ENCODE data around the gene HMGB3. TPM values are rescaled to one million over a fixed set of nuclear protein-coding genes. Genes with fewer than 3 reads are reported as not detected.
"Not testable (repeated sequence)": the region's sequence is repeated elsewhere in the genome, so short reads cannot be mapped to it uniquely, and the experiment has no call there.

HMGB3 gene
- total RNA-seq, 1 experiment from 2014 or later = 13.6 TPM

- DNase-seq (ENCODE audit: low read depth) = no peak
- in situ Hi-C loops (cut with HindIII; ENCODE audit: low pct_unique_long_range_greater_than_20kb, low sequenced_read_pairs) = no loop called here
Observed at GRCh38 chrX:150968862-150969720, 14.0 kb upstream of the HMGB3 start.

- in situ Hi-C loops (cut with HindIII; ENCODE audit: low pct_unique_long_range_greater_than_20kb, low sequenced_read_pairs) = no loop called here
- no peak for DNase-seq (ENCODE audit: low read depth)
Observed at GRCh38 chrX:150972450-150972849, 10.7 kb upstream of the HMGB3 start.

GRCh38 chrX:150975655-150976390 is 7.3 kb upstream of the HMGB3 start:
- in situ Hi-C loops (cut with HindIII; ENCODE audit: low pct_unique_long_range_greater_than_20kb, low sequenced_read_pairs) = no loop called here
- DNase-seq (ENCODE audit: low read depth) = no peak

GRCh38 chrX:150977411-150978162 is 5.5 kb upstream of the HMGB3 start:
- in situ Hi-C loops (cut with HindIII; ENCODE audit: low pct_unique_long_range_greater_than_20kb, low sequenced_read_pairs) = no loop called here
- DNase-seq (ENCODE audit: low read depth) = no peak

- in situ Hi-C loops (cut with HindIII; ENCODE audit: low pct_unique_long_range_greater_than_20kb, low sequenced_read_pairs) = no loop called here
- DNase-seq (ENCODE audit: low read depth) = no peak
Observed at GRCh38 chrX:150980186-150980585, 2.9 kb upstream of the HMGB3 start.

GRCh38 chrX:150980711-150981110 is 2.4 kb upstream of the HMGB3 start:
- DNase-seq (ENCODE audit: low read depth) = no peak
- in situ Hi-C loops (cut with HindIII; ENCODE audit: low pct_unique_long_range_greater_than_20kb, low sequenced_read_pairs) = no loop called here

- in situ Hi-C loops (cut with HindIII; ENCODE audit: low pct_unique_long_range_greater_than_20kb, low sequenced_read_pairs) = no loop called here
- DNase-seq (ENCODE audit: low read depth) = no peak
Observed at GRCh38 chrX:150982235-150982787, 824 bp upstream of the HMGB3 start.

GRCh38 chrX:150983521-150984168 is 510 bp downstream of the HMGB3 start:
- in situ Hi-C loops (cut with HindIII; ENCODE audit: low pct_unique_long_range_greater_than_20kb, low sequenced_read_pairs) = no loop called here
- no peak for DNase-seq (ENCODE audit: low read depth)

GRCh38 chrX:150984169-150984824 is 1.2 kb downstream of the HMGB3 start:
- no peak for DNase-seq (ENCODE audit: low read depth)
- in situ Hi-C loops (cut with HindIII; ENCODE audit: low pct_unique_long_range_greater_than_20kb, low sequenced_read_pairs) = no loop called here

GRCh38 chrX:150987687-150988086 is 4.6 kb downstream of the HMGB3 start:
- DNase-seq (ENCODE audit: low read depth); in situ Hi-C loops (cut with HindIII; ENCODE audit: low pct_unique_long_range_greater_than_20kb, low sequenced_read_pairs): not testable (repeated sequence)

- DNase-seq (ENCODE audit: low read depth) = no peak
- in situ Hi-C loops (cut with HindIII; ENCODE audit: low pct_unique_long_range_greater_than_20kb, low sequenced_read_pairs) = no loop called here
Observed at GRCh38 chrX:150989420-150989819, 6.3 kb downstream of the HMGB3 start.

- DNase-seq (ENCODE audit: low read depth) = no peak
- in situ Hi-C loops (cut with HindIII; ENCODE audit: low pct_unique_long_range_greater_than_20kb, low sequenced_read_pairs) = no loop called here
Observed at GRCh38 chrX:150990910-150991309, 7.8 kb downstream of the HMGB3 start.

GRCh38 chrX:151000861-151001331 is 17.8 kb downstream of the HMGB3 start:
- in situ Hi-C loops (cut with HindIII; ENCODE audit: low pct_unique_long_range_greater_than_20kb, low sequenced_read_pairs) = no loop called here
- no peak for DNase-seq (ENCODE audit: low read depth)

GRCh38 chrX:151004085-151004484 is 20.9 kb downstream of the HMGB3 start:
- in situ Hi-C loops (cut with HindIII; ENCODE audit: low pct_unique_long_range_greater_than_20kb, low sequenced_read_pairs) = no loop called here
- no peak for DNase-seq (ENCODE audit: low read depth)

GRCh38 chrX:151006410-151007109 is 23.4 kb downstream of the HMGB3 start:
- in situ Hi-C loops (cut with HindIII; ENCODE audit: low pct_unique_long_range_greater_than_20kb, low sequenced_read_pairs) = no loop called here
- no peak for DNase-seq (ENCODE audit: low read depth)

- no peak for DNase-seq (ENCODE audit: low read depth)
- in situ Hi-C loops (cut with HindIII; ENCODE audit: low pct_unique_long_range_greater_than_20kb, low sequenced_read_pairs) = no loop called here
Observed at GRCh38 chrX:151009582-151009981, 26.4 kb downstream of the HMGB3 start.

- DNase-seq (ENCODE audit: low read depth) = no peak
- in situ Hi-C loops (cut with HindIII; ENCODE audit: low pct_unique_long_range_greater_than_20kb, low sequenced_read_pairs) = no loop called here
Observed at GRCh38 chrX:151013164-151013743, 30.1 kb downstream of the HMGB3 start.

All from Caki2 (cell line).